Measurements from ENCODE around the gene HMBS.

- TF ChIP-seq CTCF (conservative IDR thresholded peaks at IDR 0.05; ENCODE audit: low read length) (no peak), EZH2phosphoT487 (IDR thresholded peaks at IDR 0.05; ENCODE audit: borderline replicate concordance) (no peak)
Observed at GRCh38 chr11:119108857-119109221, 24.2 kb downstream of the HMBS start.

Data from Loucy (cell line).